ENCODE results near the gene OR14A2. TPM values are rescaled to one million over a fixed set of nuclear protein-coding genes. Genes with fewer than 3 reads are reported as not detected.

The OR14A2 gene
- total RNA-seq, 1 donor from 2014 or later: not detected

GRCh38 chr1:247681288-247681897 is 66.5 kb downstream of the OR14A2 start:
- peak; percentile 80 for TF ChIP-seq CTCF (IDR thresholded peaks at IDR 0.05)
- Mint-ChIP-seq H3K27ac (ENCODE audit: unreplicated experiment) (no peak overlapping the region), H3K9me3 (ENCODE audit: unreplicated experiment) (no peaks in the 10 kb centered on the region), H3K27me3 (ENCODE audit: unreplicated experiment) (no peaks in the 10 kb centered on the region), H3K4me1 (ENCODE audit: unreplicated experiment) (no peaks in the 10 kb centered on the region), H3K4me3 (ENCODE audit: unreplicated experiment) (no peak overlapping the region), H3K36me3 (ENCODE audit: unreplicated experiment) (no peaks in the 10 kb centered on the region)
- no peak for DNase-seq (ENCODE audit: extremely low spot score, unreplicated experiment)

GRCh38 chr1:247680171-247680570 is 67.8 kb downstream of the OR14A2 start:
- Mint-ChIP-seq H3K4me1 (ENCODE audit: unreplicated experiment) (no peaks in the 10 kb centered on the region), H3K36me3 (ENCODE audit: unreplicated experiment) (no peaks in the 10 kb centered on the region), H3K4me3 (ENCODE audit: unreplicated experiment) (no peak overlapping the region), H3K27ac (ENCODE audit: unreplicated experiment) (no peak overlapping the region), H3K9me3 (ENCODE audit: unreplicated experiment) (no peaks in the 10 kb centered on the region), H3K27me3 (ENCODE audit: unreplicated experiment) (no peaks in the 10 kb centered on the region)
- TF ChIP-seq CTCF (IDR thresholded peaks at IDR 0.05): no peak
- no peak for DNase-seq (ENCODE audit: extremely low spot score, unreplicated experiment)

- H3K27ac Mint-ChIP-seq (ENCODE audit: unreplicated experiment): no peak within 1 kb of the TSS
- no peaks in the 10 kb centered on the region for H3K4me1 Mint-ChIP-seq (ENCODE audit: unreplicated experiment)
- no peak within 1 kb of the TSS for H3K4me3 Mint-ChIP-seq (ENCODE audit: unreplicated experiment)
- H3K27me3 Mint-ChIP-seq (ENCODE audit: unreplicated experiment): no peaks in the 10 kb centered on the region
- H3K9me3 Mint-ChIP-seq (ENCODE audit: unreplicated experiment): no peaks in the 10 kb centered on the region
- H3K36me3 Mint-ChIP-seq (ENCODE audit: unreplicated experiment): no peaks in the 10 kb centered on the region
- no peak for TF ChIP-seq CTCF (IDR thresholded peaks at IDR 0.05)
- no peak for DNase-seq (ENCODE audit: extremely low spot score, unreplicated experiment)
Measured at GRCh38 chr1:247679639-247680038, 68.3 kb downstream of the OR14A2 start, which contains the start of gene OR13G1. OR13G1 (minus strand) TSS chr1:247679739; CDS start chr1:247673041, 6,698 bp downstream.

Other genes starting within 250 kb of the OR14A2 start
- gene OR2C3, start 211.7 kb downstream of the OR14A2 start, total RNA-seq: not detected in 2 replicates
- gene GCSAML, start 199.0 kb downstream of the OR14A2 start, total RNA-seq: not detected in 2 replicates
- gene OR2G2, start 159.8 kb downstream of the OR14A2 start, total RNA-seq: not detected in 2 replicates
- gene OR2G3, start 142.6 kb downstream of the OR14A2 start, total RNA-seq: not detected in 2 replicates
- gene OR13G1, start 68.4 kb downstream of the OR14A2 start, total RNA-seq: not detected in 2 replicates
- not detected in 2 replicates for gene OR6F1, start 31.5 kb downstream of the OR14A2 start, total RNA-seq
- gene OR14K1, start 9.5 kb downstream of the OR14A2 start, total RNA-seq: not detected in 2 replicates
- gene OR1C1, start 12.4 kb upstream of the OR14A2 start, total RNA-seq: not detected in 2 replicates
- gene OR14A16, start 76.0 kb upstream of the OR14A2 start, total RNA-seq: not detected in 2 replicates
- gene OR11L1, start 93.8 kb upstream of the OR14A2 start, total RNA-seq: not detected in 2 replicates
- gene TRIM58, start 109.0 kb upstream of the OR14A2 start, total RNA-seq: 1.2 and 1.5 TPM in 2 replicates
- 0.52 and 0.75 TPM in 2 replicates for gene OR2W3, start 147.4 kb upstream of the OR14A2 start, total RNA-seq
- not detected in 2 replicates for gene OR2T8, start 172.1 kb upstream of the OR14A2 start, total RNA-seq
- gene OR2AJ1, start 176.7 kb upstream of the OR14A2 start, total RNA-seq: not detected in 2 replicates
- gene OR2L8, start 200.7 kb upstream of the OR14A2 start, total RNA-seq: not detected in 2 replicates
- gene OR2AK2, start 217.1 kb upstream of the OR14A2 start, total RNA-seq: not detected in 2 replicates

Measured in osteocyte (in vitro differentiated cells).